A549 (cell line): Measurements from ENCODE around the gene B4GALT7.

Experiments
- CHD2 ChIP-seq: fragments of 150-350 bp; IDR thresholded peaks from 2 replicates; pipeline ENCODE4 v1.6.1; 2014; ENCODE audit warnings: low read length; ENCODE audit not compliant: partially characterized antibody
- EP300 ChIP-seq, 2 experiments: fragments of >200 bp; sonication (Bioruptor Twin); formaldehyde crosslinking; IDR thresholded peaks; 2 replicates in 1 of 2; 3 replicates in 1 of 2; pipeline ENCODE4 v1.6.1; 2016 to 2017
- JUN ChIP-seq, 2 experiments: fragments of >200 bp; sonication (Bioruptor Twin); formaldehyde crosslinking; IDR thresholded peaks; 2 replicates in 1 of 2; 3 replicates in 1 of 2; pipeline ENCODE4 v1.6.1; 2016 to 2017
- JUNB ChIP-seq: fragments of >200 bp; sonication (Bioruptor Twin); formaldehyde crosslinking; IDR thresholded peaks from 2 replicates; pipeline ENCODE4 v1.6.1; 2016
- KDM1A ChIP-seq: fragments of 200-600 bp; sonication (generic); IDR thresholded peaks from 2 replicates; pipeline ENCODE4 v1.6.1; 2016; ENCODE audit warnings: low read depth, mild to moderate bottlenecking
- MAX ChIP-seq: IDR thresholded peaks from 2 replicates; pipeline ENCODE4 v1.6.1; 2012
- MYC ChIP-seq: IDR thresholded peaks from 2 replicates; pipeline ENCODE4 v1.6.1; 2012; ENCODE audit warnings: mild to moderate bottlenecking, inconsistent platforms, low read length, improper control_type of control experiment, borderline replicate concordance
- POLR2A ChIP-seq: IDR thresholded peaks from 2 replicates; pipeline ENCODE4 v1.6.1; 2012; ENCODE audit warnings: mild to moderate bottlenecking, low read length
- RAD21 ChIP-seq, 2 experiments: fragments of >200 bp in 1 of 2; sonication (Bioruptor Twin) in 1 of 2; formaldehyde crosslinking in 1 of 2; IDR thresholded peaks in 1 of 2; conservative IDR thresholded peaks in 1 of 2; 2 replicates in 1 of 2; 3 replicates in 1 of 2; pipeline ENCODE4 v1.6.1; 2012 to 2018; ENCODE audit warnings: inconsistent platforms in 1 of 2
- TF ChIP-seq, protein P1 (sequence below): IDR thresholded peaks from 2 replicates; pipeline ENCODE4 v1.6.1; 2012
- TF ChIP-seq, protein P2 (sequence below): fragments of 200-600 bp; sonication (generic); IDR thresholded peaks from 2 replicates; pipeline ENCODE4 v1.6.1; 2016; ENCODE audit warnings: antibody characterized with exemption, mild to moderate bottlenecking, moderate library complexity
- TF ChIP-seq, protein P3 (sequence below): fragments of >200 bp; sonication (Bioruptor Twin); formaldehyde crosslinking; IDR thresholded peaks from 3 replicates; pipeline ENCODE4 v1.5.1; 2016

GRCh38 chr5:177578316-177578715 lies 21.6 kb upstream of the B4GALT7 start:
- no peak for TF ChIP-seq EP300 (IDR thresholded peaks at IDR 0.05)
- TF ChIP-seq, protein P1, sequence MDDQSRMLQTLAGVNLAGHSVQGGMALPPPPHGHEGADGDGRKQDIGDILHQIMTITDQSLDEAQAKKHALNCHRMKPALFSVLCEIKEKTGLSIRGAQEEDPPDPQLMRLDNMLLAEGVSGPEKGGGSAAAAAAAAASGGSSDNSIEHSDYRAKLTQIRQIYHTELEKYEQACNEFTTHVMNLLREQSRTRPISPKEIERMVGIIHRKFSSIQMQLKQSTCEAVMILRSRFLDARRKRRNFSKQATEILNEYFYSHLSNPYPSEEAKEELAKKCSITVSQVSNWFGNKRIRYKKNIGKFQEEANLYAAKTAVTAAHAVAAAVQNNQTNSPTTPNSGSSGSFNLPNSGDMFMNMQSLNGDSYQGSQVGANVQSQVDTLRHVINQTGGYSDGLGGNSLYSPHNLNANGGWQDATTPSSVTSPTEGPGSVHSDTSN, result no peak
- TF ChIP-seq, protein P2, sequence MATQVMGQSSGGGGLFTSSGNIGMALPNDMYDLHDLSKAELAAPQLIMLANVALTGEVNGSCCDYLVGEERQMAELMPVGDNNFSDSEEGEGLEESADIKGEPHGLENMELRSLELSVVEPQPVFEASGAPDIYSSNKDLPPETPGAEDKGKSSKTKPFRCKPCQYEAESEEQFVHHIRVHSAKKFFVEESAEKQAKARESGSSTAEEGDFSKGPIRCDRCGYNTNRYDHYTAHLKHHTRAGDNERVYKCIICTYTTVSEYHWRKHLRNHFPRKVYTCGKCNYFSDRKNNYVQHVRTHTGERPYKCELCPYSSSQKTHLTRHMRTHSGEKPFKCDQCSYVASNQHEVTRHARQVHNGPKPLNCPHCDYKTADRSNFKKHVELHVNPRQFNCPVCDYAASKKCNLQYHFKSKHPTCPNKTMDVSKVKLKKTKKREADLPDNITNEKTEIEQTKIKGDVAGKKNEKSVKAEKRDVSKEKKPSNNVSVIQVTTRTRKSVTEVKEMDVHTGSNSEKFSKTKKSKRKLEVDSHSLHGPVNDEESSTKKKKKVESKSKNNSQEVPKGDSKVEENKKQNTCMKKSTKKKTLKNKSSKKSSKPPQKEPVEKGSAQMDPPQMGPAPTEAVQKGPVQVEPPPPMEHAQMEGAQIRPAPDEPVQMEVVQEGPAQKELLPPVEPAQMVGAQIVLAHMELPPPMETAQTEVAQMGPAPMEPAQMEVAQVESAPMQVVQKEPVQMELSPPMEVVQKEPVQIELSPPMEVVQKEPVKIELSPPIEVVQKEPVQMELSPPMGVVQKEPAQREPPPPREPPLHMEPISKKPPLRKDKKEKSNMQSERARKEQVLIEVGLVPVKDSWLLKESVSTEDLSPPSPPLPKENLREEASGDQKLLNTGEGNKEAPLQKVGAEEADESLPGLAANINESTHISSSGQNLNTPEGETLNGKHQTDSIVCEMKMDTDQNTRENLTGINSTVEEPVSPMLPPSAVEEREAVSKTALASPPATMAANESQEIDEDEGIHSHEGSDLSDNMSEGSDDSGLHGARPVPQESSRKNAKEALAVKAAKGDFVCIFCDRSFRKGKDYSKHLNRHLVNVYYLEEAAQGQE, result no peak
- no peak for TF ChIP-seq MYC
- TF ChIP-seq, protein P3, sequence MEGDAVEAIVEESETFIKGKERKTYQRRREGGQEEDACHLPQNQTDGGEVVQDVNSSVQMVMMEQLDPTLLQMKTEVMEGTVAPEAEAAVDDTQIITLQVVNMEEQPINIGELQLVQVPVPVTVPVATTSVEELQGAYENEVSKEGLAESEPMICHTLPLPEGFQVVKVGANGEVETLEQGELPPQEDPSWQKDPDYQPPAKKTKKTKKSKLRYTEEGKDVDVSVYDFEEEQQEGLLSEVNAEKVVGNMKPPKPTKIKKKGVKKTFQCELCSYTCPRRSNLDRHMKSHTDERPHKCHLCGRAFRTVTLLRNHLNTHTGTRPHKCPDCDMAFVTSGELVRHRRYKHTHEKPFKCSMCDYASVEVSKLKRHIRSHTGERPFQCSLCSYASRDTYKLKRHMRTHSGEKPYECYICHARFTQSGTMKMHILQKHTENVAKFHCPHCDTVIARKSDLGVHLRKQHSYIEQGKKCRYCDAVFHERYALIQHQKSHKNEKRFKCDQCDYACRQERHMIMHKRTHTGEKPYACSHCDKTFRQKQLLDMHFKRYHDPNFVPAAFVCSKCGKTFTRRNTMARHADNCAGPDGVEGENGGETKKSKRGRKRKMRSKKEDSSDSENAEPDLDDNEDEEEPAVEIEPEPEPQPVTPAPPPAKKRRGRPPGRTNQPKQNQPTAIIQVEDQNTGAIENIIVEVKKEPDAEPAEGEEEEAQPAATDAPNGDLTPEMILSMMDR, result no peak
- no peak for TF ChIP-seq JUN (IDR thresholded peaks at IDR 0.05)
- no peak for TF ChIP-seq MAX
- no peak for TF ChIP-seq JUNB
- TF ChIP-seq RAD21 (conservative IDR thresholded peaks at IDR 0.05 in 1 of 2, IDR thresholded peaks at IDR 0.05 in 1 of 2), result no peak
- no peak for TF ChIP-seq POLR2A
- TF ChIP-seq KDM1A, result no peak
- TF ChIP-seq CHD2, result no peak
